Stomach (tissue), 4 donors: ENCODE results near the gene GRIPAP1.

Source experiments
- CTCF ChIP-seq, 7 experiments: fragments of 450-650 bp in 4 of 7; fragments of 200-600 bp in 3 of 7; sonication (generic) in 3 of 7; IDR thresholded peaks; one replicate each; pipeline ENCODE4 v1.5.1; 2016 to 2019; ENCODE audit warnings: antibody characterized with exemption in 7 of 7, control low read depth in 2 of 7, mild to moderate bottlenecking in 1 of 7
- EP300 ChIP-seq: sonication (generic); formaldehyde crosslinking; IDR thresholded peaks from one replicate; pipeline ENCODE4 v1.6.1; 2017; ENCODE audit warnings: antibody characterized with exemption
- POLR2A ChIP-seq, 4 donors: fragments of 450-650 bp; IDR thresholded peaks; one replicate each; pipeline ENCODE4 v1.6.1; 2016; ENCODE audit warnings: antibody characterized with exemption in 4 of 4, control low read depth in 2 of 4, mild to moderate bottlenecking in 1 of 4, moderate library complexity in 1 of 4
- POLR2AphosphoS5 ChIP-seq, 3 donors: sonication (generic); formaldehyde crosslinking; IDR thresholded peaks; one replicate each; pipeline ENCODE4 v1.6.1; 2016; ENCODE audit warnings: antibody characterized with exemption in 3 of 3

DNA sequence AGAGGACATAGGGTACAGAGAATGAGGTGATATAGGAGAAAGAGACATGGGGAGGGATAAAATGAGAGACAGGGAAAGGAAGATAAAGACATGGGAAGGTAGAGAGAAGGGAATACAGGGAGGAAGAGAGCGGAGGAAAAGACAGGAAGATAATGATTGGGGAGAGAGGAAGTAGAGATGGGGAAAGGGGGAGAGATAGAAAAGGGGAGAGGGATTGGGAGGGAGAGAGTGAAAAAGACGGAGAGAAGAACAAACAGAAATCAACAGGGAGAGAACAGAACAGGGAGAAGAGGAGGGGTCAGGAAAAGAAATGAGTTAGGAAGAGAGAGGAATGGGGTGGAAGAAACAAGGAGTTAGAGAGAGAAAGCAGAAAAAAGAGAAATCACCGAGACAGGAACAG, 4.6 kb downstream of the GRIPAP1 start:
- TF ChIP-seq CTCF (IDR thresholded peaks at IDR 0.05) (no peak), POLR2A (IDR thresholded peaks at IDR 0.05) (no peak), POLR2AphosphoS5 (IDR thresholded peaks at IDR 0.05) (no peak), EP300 (no peak)
